Mesodermal cell (in vitro differentiated cells): ENCODE measurements around the gene CLEC18C.
A peak's percentile ranks its signal among the peaks of the same experiment; 100 is the strongest.
"Not testable (repeated sequence)": the region's sequence is repeated elsewhere in the genome, so short reads cannot be mapped to it uniquely, and the experiment has no call there.

Source experiments
- H3K27ac ChIP-seq: 2 replicates; pipeline ENCODE4 v1.7.0; 2013; ENCODE audit warnings: mild to moderate bottlenecking, low read depth, low read length, moderate library complexity; ENCODE audit not compliant: severe bottlenecking
- H3K36me3 ChIP-seq: 2 replicates; pipeline ENCODE4 v1.7.1; 2013; ENCODE audit warnings: mild to moderate bottlenecking, low read length, moderate library complexity; ENCODE audit not compliant: control insufficient read depth, insufficient read depth
- H3K4me1 ChIP-seq: one replicate; pipeline ENCODE4 v1.7.1; 2013; ENCODE audit warnings: mild to moderate bottlenecking, low read length; ENCODE audit not compliant: insufficient read depth, control insufficient read depth, poor library complexity, severe bottlenecking
- H3K4me3 ChIP-seq: 2 replicates; pipeline ENCODE4 v1.7.0; 2013; ENCODE audit warnings: low read length, control low read depth, mild to moderate bottlenecking; ENCODE audit not compliant: insufficient read depth, poor library complexity, severe bottlenecking; ENCODE audit errors: extremely low read depth
- H3K9me3 ChIP-seq: 2 replicates; pipeline ENCODE4 v1.7.1; 2013; ENCODE audit warnings: mild to moderate bottlenecking, low read length, moderate library complexity; ENCODE audit not compliant: control insufficient read depth
- WGBS, 2 experiments: methylation state at CpG; one replicate each; pipeline ENCODE4 v1.1.5; 2013; ENCODE audit warnings: missing lambda C conversion rate in 2 of 2; ENCODE audit not compliant: insufficient coverage in 2 of 2; 5-methylcytosine and 5-hydroxymethylcytosine counted together

The CLEC18C gene

GRCh38 chr16:70188608-70188915 lies 15.0 kb downstream of the CLEC18C start:
- H3K4me3 ChIP-seq: peak overlapping the region; percentile 29

GRCh38 chr16:70190574-70190973 lies 17.0 kb downstream of the CLEC18C start:
- not testable (repeated sequence) for H3K36me3 ChIP-seq, H3K9me3 ChIP-seq, H3K27ac ChIP-seq, H3K4me1 ChIP-seq, H3K4me3 ChIP-seq
- no CpG with 5 or more reads among the region's 5 CpGs for WGBS, 2 experiments

More at GRCh38 chr16:70188608-70188915, 15.0 kb downstream of the CLEC18C start:
- not testable (repeated sequence) for H3K9me3 ChIP-seq, H3K36me3 ChIP-seq, H3K27ac ChIP-seq, H3K4me1 ChIP-seq
- no CpG with 5 or more reads among the region's 22 CpGs for WGBS, 2 experiments

GRCh38 chr16:70196683-70197300 lies 23.2 kb downstream of the CLEC18C start:
- WGBS, 2 experiments: 95 to 100% methylated on average over 1 to 5 of the region's 12 CpGs
- H3K9me3 ChIP-seq, H3K36me3 ChIP-seq, H3K4me1 ChIP-seq, H3K4me3 ChIP-seq, H3K27ac ChIP-seq: not testable (repeated sequence)

- not testable (repeated sequence) for H3K27ac ChIP-seq, H3K4me1 ChIP-seq, H3K36me3 ChIP-seq, H3K4me3 ChIP-seq, H3K9me3 ChIP-seq
- whole genome bisulfite sequencing, 2 experiments: 83% methylated on average over 1 of the region's 7 CpGs; no CpG with 5 or more reads in 1 of the 2 experiments
These were observed 24.0 kb downstream of the CLEC18C start for GRCh38 chr16:70197611-70198010.

- 86 to 90% methylated on average over 6 to 8 of the region's 9 CpGs for WGBS, 2 experiments
- not testable (repeated sequence) for H3K4me3 ChIP-seq, H3K9me3 ChIP-seq, H3K36me3 ChIP-seq, H3K4me1 ChIP-seq, H3K27ac ChIP-seq
These were observed 24.6 kb downstream of the CLEC18C start for GRCh38 chr16:70198230-70198629.

GRCh38 chr16:70198666-70199065 lies 25.1 kb downstream of the CLEC18C start:
- 100% methylated on average over 1 of the region's 3 CpGs for WGBS, 2 experiments
- H3K36me3 ChIP-seq, H3K4me3 ChIP-seq, H3K27ac ChIP-seq, H3K9me3 ChIP-seq, H3K4me1 ChIP-seq: not testable (repeated sequence)

- not testable (repeated sequence) for H3K4me3 ChIP-seq, H3K36me3 ChIP-seq
- WGBS, 2 experiments: 77 to 96% methylated on average over 3 to 4 of the region's 9 CpGs
These were observed 25.6 kb downstream of the CLEC18C start for GRCh38 chr16:70199170-70199569.

GRCh38 chr16:70200063-70200462 lies 26.5 kb downstream of the CLEC18C start:
- H3K27ac ChIP-seq, H3K4me3 ChIP-seq, H3K36me3 ChIP-seq, H3K4me1 ChIP-seq, H3K9me3 ChIP-seq: not testable (repeated sequence)
- no CpG with 5 or more reads among the region's 8 CpGs for WGBS, 2 experiments

More at GRCh38 chr16:70199170-70199569, 25.6 kb downstream of the CLEC18C start:
- not testable (repeated sequence) for H3K27ac ChIP-seq, H3K4me1 ChIP-seq, H3K9me3 ChIP-seq

- H3K9me3 ChIP-seq, H3K4me1 ChIP-seq, H3K36me3 ChIP-seq, H3K27ac ChIP-seq, H3K4me3 ChIP-seq: not testable (repeated sequence)
- 100% methylated on average over 1 of the region's 7 CpGs; no CpG with 5 or more reads in 1 of the 2 experiments for WGBS, 2 experiments
These were observed 29.9 kb downstream of the CLEC18C start for GRCh38 chr16:70203508-70203907.

- not testable (repeated sequence) for H3K4me3 ChIP-seq, H3K36me3 ChIP-seq, H3K4me1 ChIP-seq, H3K9me3 ChIP-seq, H3K27ac ChIP-seq
- 100% methylated on average over 3 of the region's 29 CpGs; no CpG with 5 or more reads in 1 of the 2 experiments for WGBS, 2 experiments
These were observed 30.4 kb downstream of the CLEC18C start for GRCh38 chr16:70204010-70204409.

GRCh38 chr16:70204668-70205405 lies 31.2 kb downstream of the CLEC18C start:
- not testable (repeated sequence) for H3K4me3 ChIP-seq, H3K4me1 ChIP-seq, H3K36me3 ChIP-seq, H3K9me3 ChIP-seq, H3K27ac ChIP-seq
- no CpG with 5 or more reads among the region's 46 CpGs for WGBS, 2 experiments
